Upper lobe of left lung (tissue), 4 donors: ENCODE data around the gene SLC1A5.

Experiments
- CTCF ChIP-seq, 6 experiments: fragments of 450-650 bp in 4 of 6; fragments of 200-600 bp in 2 of 6; sonication (generic) in 2 of 6; IDR thresholded peaks; one replicate each; pipeline ENCODE4 v1.5.1; 2016 to 2019; ENCODE audit warnings: antibody characterized with exemption in 6 of 6
- EP300 ChIP-seq, 4 donors: sonication (generic); formaldehyde crosslinking; IDR thresholded peaks; one replicate each; pipeline ENCODE4 v1.5.1; 2017; ENCODE audit warnings: antibody characterized with exemption in 4 of 4, control low read depth in 2 of 4
- POLR2A ChIP-seq, 4 donors: fragments of 450-650 bp; IDR thresholded peaks; one replicate each; pipeline ENCODE4 v1.5.1; 2016 to 2017; ENCODE audit warnings: antibody characterized with exemption in 4 of 4, mild to moderate bottlenecking in 2 of 4

GRCh38 chr19:46731584-46731983, 56.8 kb downstream of the SLC1A5 start:
- TF ChIP-seq CTCF (IDR thresholded peaks at IDR 0.05) (no peak), POLR2A (IDR thresholded peaks at IDR 0.05) (no peak), EP300 (IDR thresholded peaks at IDR 0.05) (no peak)
